OCI-LY7 (cell line): Measurements from ENCODE around the gene KIR2DL3.
"Not testable (repeated sequence)": the region's sequence is repeated elsewhere in the genome, so short reads cannot be mapped to it uniquely, and the experiment has no call there.

Experiments
- CTCF ChIP-seq: fragments of 200-600 bp; sonication (generic); conservative IDR thresholded peaks from 2 replicates; pipeline ENCODE4 v1.5.1; 2014; ENCODE audit warnings: mild to moderate bottlenecking, antibody characterized with exemption, low read length, moderate library complexity, mixed read lengths
- EZH2phosphoT487 ChIP-seq: fragments of 200-600 bp; sonication (generic); IDR thresholded peaks from 2 replicates; pipeline ENCODE4 v1.6.1; 2018; ENCODE audit warnings: low read depth, borderline replicate concordance, mild to moderate bottlenecking, mixed run types, antibody characterized with exemption, low read length, moderate library complexity, mixed read lengths

- not testable (repeated sequence) for TF ChIP-seq CTCF, EZH2phosphoT487
Observed at GRCh38 chr19:54771018-54771960, 33.0 kb downstream of the KIR2DL3 start.
